ENCODE measurements around the gene WWTR1.

The WWTR1 gene

GRCh38 chr3:149496891-149497290 is 160.9 kb downstream of the WWTR1 start:
- no peak for DNase-seq (ENCODE audit: low read depth in 2 of 2)

- DNase-seq (ENCODE audit: low read depth in 2 of 2): no peak
Measured at GRCh38 chr3:149495581-149496125, 162.2 kb downstream of the WWTR1 start.

GRCh38 chr3:149494759-149495580 is 162.9 kb downstream of the WWTR1 start:
- DNase-seq (ENCODE audit: low read depth in 2 of 2): no peak

- DNase-seq (ENCODE audit: low read depth in 2 of 2): no peak
Measured at GRCh38 chr3:149494022-149494758, 163.6 kb downstream of the WWTR1 start.

GRCh38 chr3:149493315-149494021 is 164.4 kb downstream of the WWTR1 start:
- no peak for DNase-seq (ENCODE audit: low read depth in 2 of 2)

- no peak for DNase-seq (ENCODE audit: low read depth in 2 of 2)
Measured at GRCh38 chr3:149490260-149490971, 167.4 kb downstream of the WWTR1 start.

GRCh38 chr3:149489060-149489690 is 168.7 kb downstream of the WWTR1 start:
- DNase-seq (ENCODE audit: low read depth in 2 of 2): no peak

GRCh38 chr3:149487598-149488197 is 170.1 kb downstream of the WWTR1 start:
- DNase-seq (ENCODE audit: low read depth in 2 of 2): no peak

GRCh38 chr3:149486726-149487125 is 171.1 kb downstream of the WWTR1 start:
- no peak for DNase-seq (ENCODE audit: low read depth in 2 of 2)

GRCh38 chr3:149481491-149481890 is 176.3 kb downstream of the WWTR1 start:
- DNase-seq (ENCODE audit: low read depth in 2 of 2): no peak

GRCh38 chr3:149481056-149481455 is 176.8 kb downstream of the WWTR1 start:
- no peak for DNase-seq (ENCODE audit: low read depth in 2 of 2)

- no peak for DNase-seq (ENCODE audit: low read depth in 2 of 2)
Measured at GRCh38 chr3:149480326-149481017, 177.4 kb downstream of the WWTR1 start.

- DNase-seq (ENCODE audit: low read depth in 2 of 2): no peak
Measured at GRCh38 chr3:149479621-149480325, 178.1 kb downstream of the WWTR1 start.

- DNase-seq (ENCODE audit: low read depth in 2 of 2): no peak
Measured at GRCh38 chr3:149476225-149476624, 181.6 kb downstream of the WWTR1 start.

GRCh38 chr3:149475451-149476060 is 182.3 kb downstream of the WWTR1 start:
- no peak for DNase-seq (ENCODE audit: low read depth in 2 of 2)

GRCh38 chr3:149474250-149474817 is 183.5 kb downstream of the WWTR1 start, which contains the start of gene TM4SF4:
TSS of gene TM4SF4 (plus strand) at chr3:149474697. CDS start at chr3:149474878, 181 bp downstream.
- DNase-seq (ENCODE audit: low read depth in 2 of 2): no peak

- DNase-seq (ENCODE audit: low read depth in 2 of 2): no peak
Measured at GRCh38 chr3:149473357-149474249, 184.2 kb downstream of the WWTR1 start.
